PC-3 (cell line): ENCODE measurements around the gene RNF138. TPM values are rescaled to one million over a fixed set of nuclear protein-coding genes. Genes with fewer than 3 reads are reported as not detected.

Experiments
- ATAC-seq: fragments of 200-7000 bp; cut with Tn5 transposase; 2 replicates; pipeline ENCODE4 v1.9.1; 2020; ENCODE audit warnings: mild to moderate bottlenecking, moderate library complexity
- BruUV-seq: library from RNA; stranded (reverse); fragments of 400-500 nt; replicated peaks from 2 replicates; lab custom pipeline; 2021; lab: Mats Ljungman, UMichigan
- CTCF ChIA-PET: fragments of 300-600 bp; sonication (Branson Sonifier 250); formaldehyde crosslinking; loops from one replicate; lab custom pipeline; 2022; ENCODE audit warnings: antibody characterized with exemption; lab: Charles Lee
- POLR2A ChIA-PET: fragments of 300-600 bp; sonication (Branson Sonifier 250); formaldehyde crosslinking; loops from one replicate; lab custom pipeline; 2022; ENCODE audit warnings: antibody characterized with exemption; ENCODE audit not compliant: unreplicated experiment; lab: Charles Lee
- DNase-seq: peaks from one replicate; pipeline ENCODE4 v3.0.0-alpha.2; 2015
- H2AFZ ChIP-seq: fragments of 300-600 bp; sonication (generic); 2 replicates; pipeline ENCODE4 v1.6.0; 2016; ENCODE audit warnings: antibody characterized with exemption, low read length
- H3F3A ChIP-seq: fragments of 300-600 bp; sonication (generic); one replicate; pipeline ENCODE4 v1.6.0; 2017; ENCODE audit warnings: antibody characterized with exemption, low read length, control low read depth, mild to moderate bottlenecking; ENCODE audit not compliant: unreplicated experiment
- H3K27ac ChIP-seq: fragments of 300-600 bp; sonication (generic); 2 replicates; pipeline ENCODE4 v1.5.1; 2016; ENCODE audit warnings: mild to moderate bottlenecking, low read length
- H3K27me3 ChIP-seq: fragments of 300-600 bp; sonication (generic); 2 replicates; pipeline ENCODE4 v1.6.1; 2016; ENCODE audit warnings: low read length, mixed read lengths
- H3K36me3 ChIP-seq: fragments of 300-600 bp; sonication (generic); 2 replicates; pipeline ENCODE4 v1.6.1; 2016; ENCODE audit warnings: low read depth, mixed run types, low read length, mixed read lengths
- H3K4me1 ChIP-seq: fragments of 300-600 bp; sonication (generic); 2 replicates; pipeline ENCODE4 v1.5.1; 2016; ENCODE audit warnings: low read length; ENCODE audit not compliant: insufficient read depth
- H3K4me2 ChIP-seq: fragments of 300-600 bp; sonication (generic); 2 replicates; pipeline ENCODE4 v1.6.0; 2016; ENCODE audit warnings: low read length
- H3K4me3 ChIP-seq: fragments of 300-600 bp; sonication (generic); 2 replicates; pipeline ENCODE4 v1.5.1; 2016; ENCODE audit warnings: mild to moderate bottlenecking, low read length, mixed read lengths
- H3K79me2 ChIP-seq: fragments of 300-600 bp; sonication (generic); 2 replicates; pipeline ENCODE4 v1.6.1; 2017; ENCODE audit warnings: low read length, mixed read lengths
- H3K9ac ChIP-seq: fragments of 300-600 bp; sonication (generic); 2 replicates; pipeline ENCODE4 v1.6.0; 2016; ENCODE audit warnings: mild to moderate bottlenecking, low read length
- H3K9me2 ChIP-seq: fragments of 300-600 bp; sonication (generic); replicated peaks from 2 replicates; pipeline ENCODE4 v1.6.1; 2016; ENCODE audit warnings: mixed run types, low read length, mixed read lengths
- H3K9me3 ChIP-seq: fragments of 300-600 bp; sonication (generic); 2 replicates; pipeline ENCODE4 v1.6.1; 2016; ENCODE audit warnings: low read length, mixed read lengths
- H4K20me1 ChIP-seq: fragments of 300-600 bp; sonication (generic); 2 replicates; pipeline ENCODE4 v1.6.1; 2016; ENCODE audit warnings: low read length, mixed read lengths
- CTCF ChIP-seq: fragments of 300-600 bp; sonication (generic); conservative IDR thresholded peaks from 2 replicates; pipeline ENCODE4 v1.5.1; 2017; ENCODE audit warnings: antibody characterized with exemption, low read depth, mild to moderate bottlenecking, low read length
- EZH2 ChIP-seq: fragments of 300-600 bp; sonication (generic); IDR thresholded peaks from one replicate; pipeline ENCODE4 v1.6.1; 2017; ENCODE audit warnings: antibody characterized with exemption, mild to moderate bottlenecking, low read length; ENCODE audit not compliant: unreplicated experiment
- EZH2phosphoT487 ChIP-seq: fragments of 300-600 bp; sonication (generic); IDR thresholded peaks from 2 replicates; pipeline ENCODE4 v1.6.1; 2018; ENCODE audit warnings: mild to moderate bottlenecking, antibody characterized with exemption, low read length, borderline replicate concordance
- intact Hi-C: fragments of 100-400 bp; cut with micrococcal nuclease; formaldehyde crosslinking; loops from 2 replicates; pipeline ENCODE4 v1.9.0; 2023
- total RNA-seq: library from RNA; depleted of rRNA; stranded (reverse); fragments of >200 nt; gene quantifications from 2 replicates; pipeline ENCODE4 v1.2.3, GENCODE V29; 2014

The RNF138 gene
- total RNA-seq, 1 experiment from 2014 or later: 15.3 TPM

- DNase-seq: no peak
- Histone ChIP-seq H3K9ac (no peak overlapping the region), H3K4me1 (no peaks in the 10 kb centered on the region), H3K9me2 (no peaks in the 10 kb centered on the region), H3K27me3 (no peaks in the 10 kb centered on the region), H3K27ac (no peak overlapping the region), H4K20me1 (peaks cover 4% of the 10 kb centered on the region), H2AFZ (no peak overlapping the region), H3K9me3 (no peaks in the 10 kb centered on the region), H3K79me2 (peaks cover 81% of the 10 kb centered on the region), H3K4me3 (no peak overlapping the region), H3K4me2 (no peak overlapping the region), H3K36me3 (no peaks in the 10 kb centered on the region), H3F3A (no peaks in the 10 kb centered on the region)
- no TSS peak for BruUV-seq
- POLR2A ChIA-PET: no interaction called here
- intact Hi-C loops: no loop called here
- TF ChIP-seq EZH2: no peak
- no peak for TF ChIP-seq EZH2phosphoT487
- no peak for TF ChIP-seq CTCF
- CTCF ChIA-PET: no interaction called here
- no peak for ATAC-seq
Observed at GRCh38 chr18:32096946-32097345, 5.3 kb downstream of the RNF138 start.

- intact Hi-C loops: no loop called here
- no peaks in the 10 kb centered on the region for H3K9me2 ChIP-seq
- POLR2A ChIA-PET: no interaction called here
Observed at GRCh38 chr18:32104516-32104915, 12.8 kb downstream of the RNF138 start.

More at GRCh38 chr18:32104516-32104915, 12.8 kb downstream of the RNF138 start:
- H3F3A ChIP-seq: no peaks in the 10 kb centered on the region
- H3K27me3 ChIP-seq: no peaks in the 10 kb centered on the region
- CTCF ChIA-PET: no interaction called here
- DNase-seq: no peak
- no peaks in the 10 kb centered on the region for H3K36me3 ChIP-seq
- H3K4me2 ChIP-seq: no peak overlapping the region
- no peaks in the 10 kb centered on the region for H3K9me3 ChIP-seq
- no peak overlapping the region for H3K9ac ChIP-seq
- H2AFZ ChIP-seq: no peak overlapping the region
- no peak overlapping the region for H3K27ac ChIP-seq
- H3K4me1 ChIP-seq: no peaks in the 10 kb centered on the region
- H3K4me3 ChIP-seq: no peak overlapping the region
- no TSS peak for BruUV-seq
- TF ChIP-seq EZH2: no peak
- TF ChIP-seq EZH2phosphoT487: no peak
- TF ChIP-seq CTCF: no peak
- no peak for ATAC-seq
- H4K20me1 ChIP-seq: no peaks in the 10 kb centered on the region
- H3K79me2 ChIP-seq: peaks cover 49% of the 10 kb centered on the region
